ENCODE data around the gene MAPKAPK2.

DNA sequence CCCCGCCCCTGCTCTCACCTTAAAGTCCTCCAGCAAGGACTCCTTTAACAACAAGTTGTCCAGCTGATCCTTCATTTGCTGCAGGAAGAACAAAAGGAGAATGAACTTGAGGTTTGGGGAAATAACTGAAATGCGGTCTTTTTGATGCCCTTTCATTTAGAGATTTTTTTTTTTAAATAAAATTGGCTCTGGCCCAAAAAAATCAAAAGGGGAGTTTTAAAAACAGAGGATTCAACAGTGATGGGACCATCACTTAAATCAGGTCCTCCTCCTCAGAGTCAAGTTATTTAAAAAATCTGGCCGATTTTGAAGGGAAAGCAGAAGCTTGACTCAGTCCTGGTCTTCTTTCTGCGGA is 86.6 kb downstream of the MAPKAPK2 start:
- no peak for TF ChIP-seq EZH2phosphoT487 (IDR thresholded peaks at IDR 0.05; ENCODE audit: borderline replicate concordance, low read length)
- TF ChIP-seq, protein P1, sequence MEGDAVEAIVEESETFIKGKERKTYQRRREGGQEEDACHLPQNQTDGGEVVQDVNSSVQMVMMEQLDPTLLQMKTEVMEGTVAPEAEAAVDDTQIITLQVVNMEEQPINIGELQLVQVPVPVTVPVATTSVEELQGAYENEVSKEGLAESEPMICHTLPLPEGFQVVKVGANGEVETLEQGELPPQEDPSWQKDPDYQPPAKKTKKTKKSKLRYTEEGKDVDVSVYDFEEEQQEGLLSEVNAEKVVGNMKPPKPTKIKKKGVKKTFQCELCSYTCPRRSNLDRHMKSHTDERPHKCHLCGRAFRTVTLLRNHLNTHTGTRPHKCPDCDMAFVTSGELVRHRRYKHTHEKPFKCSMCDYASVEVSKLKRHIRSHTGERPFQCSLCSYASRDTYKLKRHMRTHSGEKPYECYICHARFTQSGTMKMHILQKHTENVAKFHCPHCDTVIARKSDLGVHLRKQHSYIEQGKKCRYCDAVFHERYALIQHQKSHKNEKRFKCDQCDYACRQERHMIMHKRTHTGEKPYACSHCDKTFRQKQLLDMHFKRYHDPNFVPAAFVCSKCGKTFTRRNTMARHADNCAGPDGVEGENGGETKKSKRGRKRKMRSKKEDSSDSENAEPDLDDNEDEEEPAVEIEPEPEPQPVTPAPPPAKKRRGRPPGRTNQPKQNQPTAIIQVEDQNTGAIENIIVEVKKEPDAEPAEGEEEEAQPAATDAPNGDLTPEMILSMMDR (conservative IDR thresholded peaks at IDR 0.05; ENCODE audit: low read depth, low read length), result no peak
